Breast epithelium (tissue), 4 donors: ENCODE results near the gene ZNF407. TPM values are rescaled to one million over a fixed set of nuclear protein-coding genes. Genes with fewer than 3 reads are reported as not detected.

Source experiments
- DNase-seq, 2 donors: peaks; one replicate each; pipeline ENCODE4 v3.0.0-alpha.2; 2019; ENCODE audit warnings: low spot score in 2 of 2
- H3K27ac ChIP-seq, 2 donors: fragments of 200-600 bp; sonication (generic) in 1 of 2; one replicate each; pipeline ENCODE4 v1.5.1; 2016 to 2019; ENCODE audit warnings: mild to moderate bottlenecking in 1 of 2
- H3K27me3 ChIP-seq, 2 donors: fragments of 200-600 bp; sonication (generic) in 1 of 2; one replicate each; pipeline versions ENCODE4 v1.5.1 to v1.6.0; 2017 to 2019; ENCODE audit warnings: control low read depth in 1 of 2, mild to moderate bottlenecking in 1 of 2
- H3K36me3 ChIP-seq: fragments of 200-600 bp; one replicate; pipeline ENCODE4 v1.5.1; 2019
- H3K4me1 ChIP-seq, 2 donors: fragments of 200-600 bp; sonication (generic); one replicate each; pipeline ENCODE4 v1.5.1; 2016 to 2019; ENCODE audit warnings: control low read depth in 1 of 2
- H3K4me3 ChIP-seq, 3 donors: fragments of 200-600 bp; sonication (generic); 1 replicate in 2 of 3; 2 replicates in 1 of 3; pipeline ENCODE4 v1.5.1; 2016 to 2019; ENCODE audit warnings: mild to moderate bottlenecking in 3 of 3, moderate library complexity in 2 of 3
- H3K9me3 ChIP-seq, 2 donors: fragments of 200-600 bp; sonication (generic) in 1 of 2; one replicate each; pipeline ENCODE4 v1.5.1; 2016 to 2019; ENCODE audit warnings: control low read depth in 1 of 2
- CTCF ChIP-seq, 3 donors: fragments of 450-650 bp; IDR thresholded peaks; one replicate each; pipeline ENCODE4 v1.5.1; 2016 to 2017; ENCODE audit warnings: antibody characterized with exemption in 3 of 3, mild to moderate bottlenecking in 3 of 3, moderate library complexity in 3 of 3
- POLR2A ChIP-seq: fragments of 450-650 bp; IDR thresholded peaks from one replicate; pipeline ENCODE4 v1.6.1; 2016; ENCODE audit warnings: antibody characterized with exemption, mild to moderate bottlenecking, moderate library complexity
- POLR2AphosphoS5 ChIP-seq, 3 donors: sonication (generic); formaldehyde crosslinking; IDR thresholded peaks; one replicate each; pipeline ENCODE4 v1.6.1; 2017; ENCODE audit warnings: antibody characterized with exemption in 3 of 3
- intact Hi-C: fragments of 100-400 bp; cut with DNase I; formaldehyde crosslinking; loops from one replicate; pipeline ENCODE4 v1.15.1; 2023; ENCODE audit warnings: low total_unique reads
- total RNA-seq, 3 donors: library from RNA; depleted of rRNA; stranded (reverse); fragments of >200 nt; gene quantifications; one replicate each; pipeline ENCODE4 v1.1.0, GENCODE V29; 2016

Gene ZNF407
- total RNA-seq, 3 donors from 2014 or later: 14.9 to 30.1 (median 22.3) TPM

- Histone ChIP-seq H3K9me3 (no peaks in the 10 kb centered on the region), H3K27me3 (no peaks in the 10 kb centered on the region), H3K27ac (no peak overlapping the region), H3K36me3 (no peaks in the 10 kb centered on the region), H3K4me3 (no peak overlapping the region), H3K4me1 (no peaks in the 10 kb centered on the region)
- intact Hi-C loops: no loop called here
- TF ChIP-seq POLR2A: no peak
- TF ChIP-seq CTCF (IDR thresholded peaks at IDR 0.05): no peak
- TF ChIP-seq POLR2AphosphoS5 (IDR thresholded peaks at IDR 0.05): no peak
- no peak for DNase-seq
These were observed 243.0 kb downstream of the ZNF407 start for GRCh38 chr18:74840492-74841167.

- Histone ChIP-seq H3K36me3 (no peaks in the 10 kb centered on the region), H3K27me3 (no peaks in the 10 kb centered on the region), H3K4me1 (no peaks in the 10 kb centered on the region), H3K9me3 (no peaks in the 10 kb centered on the region), H3K4me3 (no peak overlapping the region), H3K27ac (no peak overlapping the region)
- DNase-seq: no peak
- intact Hi-C loops: no loop called here
- TF ChIP-seq CTCF (IDR thresholded peaks at IDR 0.05): no peak
These were observed 243.6 kb downstream of the ZNF407 start for GRCh38 chr18:74841248-74841647.

GRCh38 chr18:74849301-74849700 lies 251.6 kb downstream of the ZNF407 start:
- H3K4me3 ChIP-seq: no peak overlapping the region
- no peaks in the 10 kb centered on the region for H3K9me3 ChIP-seq
- no peak for DNase-seq
- no peaks in the 10 kb centered on the region for H3K36me3 ChIP-seq
- TF ChIP-seq POLR2A (no peak), CTCF (IDR thresholded peaks at IDR 0.05) (no peak), POLR2AphosphoS5 (IDR thresholded peaks at IDR 0.05) (no peak)
- no peaks in the 10 kb centered on the region for H3K27me3 ChIP-seq
- intact Hi-C loops: no loop called here
- H3K27ac ChIP-seq: no peak overlapping the region
- H3K4me1 ChIP-seq: no peaks in the 10 kb centered on the region

GRCh38 chr18:74856434-74856833 lies 258.8 kb downstream of the ZNF407 start:
- Histone ChIP-seq H3K27me3 (no peaks in the 10 kb centered on the region), H3K4me1 (no peaks in the 10 kb centered on the region), H3K36me3 (no peaks in the 10 kb centered on the region), H3K27ac (no peak overlapping the region), H3K9me3 (no peaks in the 10 kb centered on the region), H3K4me3 (no peak overlapping the region)
- intact Hi-C loops: no loop called here
- TF ChIP-seq CTCF (IDR thresholded peaks at IDR 0.05): no peak
- no peak for TF ChIP-seq POLR2AphosphoS5 (IDR thresholded peaks at IDR 0.05)
- no peak for TF ChIP-seq POLR2A
- DNase-seq: no peak

- no peak overlapping the region for H3K4me3 ChIP-seq
- H3K27ac ChIP-seq: no peak overlapping the region
- H3K27me3 ChIP-seq: no peaks in the 10 kb centered on the region
- no peaks in the 10 kb centered on the region for H3K4me1 ChIP-seq
- intact Hi-C loops: no loop called here
- no peaks in the 10 kb centered on the region for H3K36me3 ChIP-seq
- no peaks in the 10 kb centered on the region for H3K9me3 ChIP-seq
- no peak for TF ChIP-seq POLR2A
- TF ChIP-seq CTCF (IDR thresholded peaks at IDR 0.05): no peak
- TF ChIP-seq POLR2AphosphoS5 (IDR thresholded peaks at IDR 0.05): no peak
- DNase-seq: no peak
These were observed 259.3 kb downstream of the ZNF407 start for GRCh38 chr18:74856928-74857327.
